ENCODE measurements around the gene ARHGAP27.

Gene ARHGAP27

DNA sequence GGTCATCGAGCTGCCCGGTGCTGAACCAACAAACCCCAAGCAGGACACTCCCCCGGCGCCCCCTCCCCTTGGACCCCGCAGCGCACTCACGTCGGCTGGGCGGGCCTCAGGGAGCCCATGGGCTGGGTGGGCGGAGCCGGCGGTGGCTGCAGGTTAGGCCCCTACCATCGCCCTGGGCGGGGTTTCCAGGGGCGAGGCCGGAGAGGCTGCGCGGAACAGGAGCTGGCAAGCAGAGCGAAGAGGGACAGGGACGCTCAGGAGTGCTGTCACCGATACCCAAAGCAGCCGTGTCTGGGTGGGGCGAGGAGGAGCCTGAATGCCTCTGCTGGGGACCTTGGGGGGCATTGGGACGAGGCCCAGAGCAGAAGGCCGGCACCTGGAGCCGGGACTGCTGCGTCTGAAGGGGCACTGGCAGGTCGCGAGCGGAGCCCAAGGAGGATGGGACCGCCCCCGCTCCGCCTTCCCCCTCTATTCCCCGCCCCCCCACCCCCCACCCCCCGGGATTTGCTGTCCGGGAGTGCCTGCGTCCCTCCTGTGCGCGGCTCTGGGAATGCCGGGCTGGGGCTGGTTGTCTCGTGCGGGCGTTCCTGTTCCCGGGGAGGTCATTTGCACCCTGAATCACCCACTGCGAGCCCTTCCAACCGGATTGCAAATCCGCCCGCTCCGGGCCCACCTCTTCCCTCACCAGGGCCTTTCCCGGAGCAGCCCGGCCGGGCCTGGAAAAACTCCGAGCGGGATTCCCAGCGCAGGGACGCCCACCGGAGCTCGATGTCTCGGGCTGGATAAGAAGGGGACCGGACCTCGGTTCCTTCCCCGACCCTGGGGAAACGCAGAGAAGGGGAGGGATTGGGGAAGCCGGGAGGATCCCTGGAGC lies 902 bp downstream of the ARHGAP27 start:
- DNase-seq = peak in 1 of 56 donors; percentile 26

DNA sequence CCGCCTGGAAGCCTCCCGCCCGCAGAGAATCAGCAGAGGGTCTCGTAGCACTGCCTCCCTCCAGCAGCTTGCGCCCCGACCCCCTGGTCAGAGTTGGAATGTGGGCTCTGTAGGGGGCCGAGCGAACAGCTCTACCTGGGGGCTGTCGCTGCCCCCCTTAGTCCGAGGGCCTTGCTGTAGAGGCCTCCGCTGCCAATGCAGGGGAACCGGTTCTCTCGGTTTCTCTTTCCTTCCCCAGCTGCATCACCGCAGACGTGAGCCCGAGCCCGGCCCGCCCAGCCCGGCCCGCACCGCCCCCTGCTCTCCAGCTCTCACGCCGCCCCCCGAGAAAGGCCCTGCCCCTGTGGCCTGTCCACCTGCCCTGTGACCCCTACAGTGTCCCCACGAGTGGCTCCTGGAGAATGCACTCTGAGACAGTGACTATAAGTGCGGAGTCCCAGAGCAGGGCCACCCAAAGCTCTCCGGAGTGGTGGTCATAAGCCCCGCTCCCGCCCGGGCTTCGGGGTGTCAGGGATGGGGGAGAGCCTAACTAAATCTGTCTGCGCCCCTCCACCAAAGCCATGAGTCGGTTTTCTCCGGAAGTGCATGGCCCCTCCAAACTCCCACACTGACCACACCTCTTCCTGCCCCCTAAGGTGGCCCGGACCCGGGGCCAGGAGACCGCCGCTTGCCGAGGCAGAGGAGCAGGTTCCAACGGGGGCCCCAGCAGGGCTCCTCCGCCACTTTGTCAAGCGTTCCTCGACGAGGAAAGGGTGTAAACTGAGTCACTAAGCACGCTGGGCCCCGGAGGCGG lies 1.7 kb downstream of the ARHGAP27 start:
- peak in 1 of 56 donors; percentile 7 for DNase-seq

DNA sequence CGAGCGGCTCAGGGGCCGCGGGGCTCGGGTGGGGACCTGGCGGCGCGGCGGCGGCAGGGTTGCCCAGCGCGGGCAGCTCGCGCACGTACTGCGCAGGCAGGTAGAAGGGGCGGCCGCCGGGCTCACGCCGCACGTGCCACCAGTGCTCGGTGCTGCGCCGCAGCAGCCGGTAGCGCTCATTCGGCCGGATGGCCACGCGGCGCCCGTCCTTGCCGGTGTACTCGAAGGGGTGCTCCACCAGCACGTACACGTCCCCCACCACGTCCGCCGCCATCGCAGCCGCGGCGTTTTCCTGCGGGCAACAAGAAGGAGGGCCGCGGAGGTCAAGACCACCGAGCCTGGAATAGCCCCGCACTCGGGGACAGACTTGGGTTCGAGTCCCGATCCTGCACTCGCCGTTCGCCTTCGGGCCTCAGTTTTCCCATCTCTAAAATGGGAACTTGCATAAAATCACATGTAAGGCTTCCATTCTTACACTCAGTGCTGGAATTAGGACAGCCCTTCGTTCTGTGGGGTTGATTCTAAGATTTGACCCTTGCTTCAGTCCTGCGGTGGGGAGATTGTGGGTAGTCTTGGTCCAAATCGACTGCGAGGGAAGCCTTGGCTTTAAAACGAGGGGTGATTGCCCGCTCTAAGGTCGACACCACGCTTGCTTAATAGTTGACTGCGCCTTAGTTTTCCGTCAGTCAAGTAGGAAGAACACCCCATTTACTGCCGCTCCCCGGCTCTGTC lies 2.5 kb downstream of the ARHGAP27 start:
- no peak for DNase-seq

DNA sequence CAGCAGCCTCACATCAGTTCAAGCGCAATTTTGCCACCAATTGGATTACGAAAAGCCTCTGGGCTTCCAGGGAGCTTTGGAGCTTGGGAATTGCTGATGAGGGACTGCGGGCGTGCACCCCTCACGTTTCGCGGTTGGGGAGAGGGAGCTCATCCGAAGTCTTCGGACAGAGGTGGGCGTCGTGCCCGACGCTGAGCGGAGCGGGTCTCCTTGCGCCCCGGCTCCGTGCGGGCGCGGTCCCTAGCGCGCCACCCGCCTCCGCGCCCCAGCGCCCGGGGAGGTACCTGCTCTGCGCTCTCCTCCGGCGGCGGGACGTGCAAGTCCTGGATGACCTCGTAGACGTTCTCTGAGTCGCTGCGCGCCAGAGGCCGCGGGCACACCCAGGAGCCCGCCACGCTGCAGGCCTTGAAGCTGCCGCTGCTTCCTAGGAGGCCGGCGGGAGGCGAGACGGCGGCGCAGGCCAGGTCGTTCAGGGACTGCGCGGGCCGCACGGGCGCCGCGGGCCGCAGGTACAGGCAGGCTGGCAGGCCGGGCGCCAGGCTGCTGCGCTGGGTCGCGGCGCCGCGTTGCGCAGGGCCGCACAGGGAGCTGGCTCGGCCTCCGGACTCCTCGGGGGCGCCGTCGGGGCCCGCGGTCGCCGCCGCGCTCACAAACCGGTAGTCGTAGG lies 3.2 kb downstream of the ARHGAP27 start:
- no peak for DNase-seq

DNA sequence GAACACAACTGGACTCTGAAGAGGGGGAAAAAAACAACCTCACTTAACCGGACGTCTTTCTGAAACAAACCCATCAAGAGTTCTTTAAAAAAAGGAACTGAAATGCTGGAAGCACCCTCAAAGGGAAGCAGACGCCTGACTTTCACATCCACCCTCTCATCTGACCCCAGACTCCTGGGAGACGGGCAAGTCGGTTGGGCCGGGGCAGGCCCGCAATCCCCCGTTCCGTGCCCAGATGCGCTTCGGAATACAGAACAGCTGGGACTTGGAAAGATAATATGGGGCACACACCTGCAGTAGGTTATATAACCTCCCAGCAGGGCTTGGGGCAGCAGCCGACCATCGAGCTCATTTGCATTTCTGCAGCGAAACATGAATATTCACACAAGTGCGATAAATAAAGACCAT lies 3.7 kb downstream of the ARHGAP27 start:
- peak in 5 of 56 donors; percentile 9 to 32 (median 20) for DNase-seq

DNA sequence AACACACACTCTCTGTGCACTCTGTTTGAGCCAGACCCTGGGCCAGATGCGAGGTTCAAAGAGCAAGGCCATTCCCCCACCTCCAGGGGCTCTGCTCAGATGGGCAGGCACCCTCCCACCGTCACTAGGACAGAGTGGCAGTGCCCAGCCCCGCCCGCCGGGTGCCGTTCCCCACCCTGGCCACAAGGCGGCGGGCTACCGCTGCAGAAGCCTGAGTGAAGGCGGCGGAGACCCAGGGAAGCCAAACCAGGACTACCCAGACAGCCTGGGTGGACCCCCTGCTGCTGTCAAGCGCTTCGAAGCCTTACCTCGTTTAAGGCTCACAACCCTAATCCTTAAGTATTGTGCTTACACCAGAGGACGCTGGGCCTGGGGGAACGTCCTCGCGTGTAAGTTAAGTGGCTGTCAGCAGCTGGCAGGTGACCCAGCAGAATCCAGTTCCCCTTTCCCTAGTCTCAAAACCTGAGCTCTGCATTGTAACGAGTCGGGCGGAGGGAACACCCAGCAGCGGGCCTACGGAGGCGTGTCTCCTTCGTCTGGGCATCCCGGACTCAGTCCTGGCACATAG lies 4.5 kb downstream of the ARHGAP27 start:
- DNase-seq = peak in 41 of 56 donors; percentile 9 to 77 (median 45)

DNA sequence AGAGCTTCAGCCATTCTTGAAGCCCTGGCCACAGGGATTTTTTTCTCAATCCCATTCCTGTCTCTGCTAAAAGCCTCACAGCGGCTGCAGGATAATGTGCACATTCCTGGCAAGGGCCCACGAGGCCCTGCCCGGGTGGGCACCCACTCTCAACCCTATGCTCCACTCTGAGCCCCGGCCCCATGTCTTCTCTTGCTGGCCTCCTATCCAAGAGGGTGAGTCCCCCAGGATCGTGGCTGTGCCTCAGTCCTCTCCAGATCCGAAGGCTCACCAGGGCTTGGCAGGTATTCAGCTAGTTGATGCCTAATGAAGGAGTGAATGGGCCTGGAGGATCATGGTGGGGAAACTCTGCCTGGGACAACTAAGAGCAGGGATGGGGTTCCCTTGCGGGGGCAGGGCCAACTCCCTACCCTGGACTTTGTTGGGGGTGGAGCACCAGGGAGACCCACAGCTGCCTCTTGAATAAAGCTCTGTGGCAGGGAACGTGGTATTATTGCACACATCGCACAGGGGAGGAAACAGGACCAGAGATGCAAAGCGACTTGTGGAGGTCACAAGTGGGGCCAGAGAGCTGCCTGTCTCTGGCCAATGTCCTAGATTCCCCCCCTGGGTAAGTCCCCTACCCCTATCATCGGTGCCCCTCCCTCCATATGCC lies 5.4 kb downstream of the ARHGAP27 start:
- no peak for DNase-seq

DNA sequence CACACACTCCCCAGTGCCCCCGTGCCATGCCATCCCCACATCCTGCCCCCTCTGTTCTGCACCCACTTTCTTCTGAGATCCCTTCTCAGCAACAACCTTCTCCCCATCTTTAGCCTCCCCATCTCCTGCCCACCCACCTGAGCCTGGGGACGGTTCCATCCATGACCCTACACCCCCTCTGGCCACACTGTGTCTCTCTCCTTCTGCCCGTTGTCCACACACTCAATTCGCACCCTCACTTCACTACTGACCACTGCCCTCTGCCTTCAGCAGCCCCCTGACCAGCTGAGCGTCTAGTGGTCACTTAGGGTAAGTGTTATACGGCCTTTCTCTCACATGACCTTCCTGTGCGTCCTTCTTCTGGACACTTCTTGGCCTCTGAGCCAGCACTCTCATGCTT lies 6.1 kb downstream of the ARHGAP27 start:
- no peak for DNase-seq

DNA sequence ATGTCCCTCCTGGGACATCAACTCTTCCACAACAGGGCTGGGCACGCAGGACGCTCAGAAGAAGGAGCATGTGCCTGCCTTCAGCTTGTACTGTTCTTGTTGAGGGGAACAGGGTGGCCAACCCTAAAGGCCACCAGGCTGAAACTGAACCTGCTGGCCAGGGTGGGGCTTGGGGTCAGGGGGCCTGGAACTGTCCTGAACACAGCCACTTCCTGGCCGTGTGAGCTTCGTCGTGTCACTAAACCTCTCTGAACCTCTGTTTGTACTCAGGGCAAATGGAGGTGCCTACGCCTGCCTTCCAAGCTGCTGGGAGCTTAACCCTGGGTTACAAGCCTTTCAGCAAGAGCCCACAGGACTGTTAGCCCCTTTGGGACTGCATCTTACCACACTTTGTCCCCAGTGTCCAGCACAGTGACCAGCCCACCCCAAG lies 6.7 kb downstream of the ARHGAP27 start:
- no peak for DNase-seq

DNA sequence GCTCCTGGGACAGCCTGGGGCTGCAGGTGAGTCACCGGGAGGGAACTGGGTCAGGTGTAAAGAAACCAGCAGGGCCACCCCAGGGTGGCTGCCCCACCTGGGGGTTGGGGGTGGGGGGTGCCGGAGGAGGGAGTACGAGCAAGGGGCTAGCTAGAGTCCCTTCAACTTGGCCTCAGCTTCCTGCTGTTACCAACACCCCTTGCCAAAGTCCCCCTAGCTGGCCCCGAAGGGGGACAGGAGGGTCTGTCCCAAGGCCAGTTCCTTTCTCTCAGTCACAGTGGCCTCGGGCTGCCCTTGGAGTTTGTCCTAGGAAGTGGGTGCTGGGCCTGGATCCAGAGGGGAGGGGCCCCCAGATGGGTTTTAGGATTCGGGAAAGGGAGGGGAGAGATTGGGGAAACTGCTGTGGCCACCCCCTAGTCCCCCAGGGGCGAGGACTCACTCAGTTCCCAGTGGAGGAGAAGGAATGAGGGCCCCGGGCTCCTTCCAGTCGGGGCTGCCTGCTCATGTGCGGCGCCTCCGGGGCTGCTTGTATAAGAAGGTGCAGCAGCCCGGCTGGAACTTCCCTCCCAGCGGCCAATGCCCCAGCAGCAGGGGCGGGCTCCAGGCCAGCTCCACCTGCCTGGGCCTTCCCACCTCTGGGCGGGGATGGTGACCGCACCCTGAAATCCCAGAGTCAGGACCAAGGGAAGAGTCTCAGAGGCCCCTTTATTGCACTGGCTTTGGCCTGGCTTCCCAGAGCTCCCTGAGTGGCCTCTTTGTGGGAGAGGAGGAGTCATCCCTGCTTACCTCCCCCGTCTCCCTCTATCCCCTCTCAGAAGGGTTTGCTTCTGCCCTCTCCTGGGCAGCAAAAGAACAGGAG lies 7.3 kb downstream of the ARHGAP27 start:
- peak in 1 of 56 donors; percentile 9 for DNase-seq

DNA sequence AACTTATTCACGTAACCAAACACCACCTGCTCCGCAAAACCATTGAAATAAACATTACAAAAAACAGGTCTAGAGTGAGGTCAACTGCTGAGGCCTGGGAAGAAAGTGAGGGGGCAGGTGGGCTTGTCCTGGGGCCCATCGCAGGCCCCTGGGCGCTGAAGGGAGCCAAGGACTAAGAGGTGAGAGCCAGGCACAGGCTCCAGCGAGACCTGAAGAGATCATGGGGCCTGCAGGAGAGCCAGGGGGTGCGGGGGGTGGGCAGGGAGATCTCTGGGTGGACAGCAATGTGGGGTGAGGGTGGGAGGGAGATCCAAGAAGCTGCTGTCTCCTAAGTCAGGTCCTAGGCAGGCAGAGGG lies 7.9 kb downstream of the ARHGAP27 start:
- DNase-seq = no peak

DNA sequence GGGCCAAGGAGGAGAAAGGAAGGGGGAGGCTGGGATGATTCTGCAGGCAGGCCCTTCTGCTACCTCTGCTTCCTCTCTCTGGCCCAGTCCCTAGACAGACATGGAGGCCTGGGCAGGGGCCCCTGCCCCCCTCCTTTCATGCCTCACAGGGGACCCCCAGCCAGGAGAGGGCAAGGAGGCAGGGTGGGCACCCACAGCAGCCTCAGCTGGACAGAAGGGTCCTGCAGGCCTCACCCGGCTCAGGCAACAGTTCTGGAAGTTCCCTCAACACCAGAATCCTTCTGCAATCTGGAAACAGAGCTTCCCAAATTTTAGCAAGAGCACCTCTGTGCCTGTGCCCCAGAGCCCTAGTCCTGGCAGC lies 8.7 kb downstream of the ARHGAP27 start:
- DNase-seq = no peak

DNA sequence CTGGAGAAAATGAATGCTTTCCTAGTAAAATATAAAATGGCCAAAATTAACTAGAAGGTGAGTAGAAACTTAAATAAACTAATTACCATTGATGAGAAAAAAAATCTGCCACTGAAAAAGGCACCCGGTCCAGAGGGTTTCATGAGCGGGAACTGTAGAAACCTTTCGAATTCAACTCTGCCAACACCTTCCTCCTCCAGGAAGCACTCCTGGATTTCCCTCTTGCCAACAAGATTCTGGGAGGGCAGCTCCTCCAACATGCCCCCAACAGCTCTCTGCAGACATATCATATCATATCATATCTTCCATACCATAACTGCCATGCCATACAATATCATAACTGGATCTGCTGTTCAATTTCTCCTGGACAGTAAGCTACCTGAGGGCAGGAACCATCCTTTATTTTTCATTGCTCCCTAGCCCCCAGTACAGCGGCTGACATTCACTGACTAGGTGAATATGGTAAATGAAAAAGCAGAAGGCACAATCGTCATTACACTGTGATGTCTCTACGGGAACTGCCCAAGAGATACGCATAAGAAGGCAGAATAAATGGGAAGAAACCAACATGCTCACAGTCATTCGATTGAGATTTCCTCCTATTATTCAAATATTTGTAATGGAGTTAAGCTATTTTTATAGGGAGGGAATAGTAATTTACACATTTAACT lies 9.2 kb downstream of the ARHGAP27 start:
- DNase-seq = no peak

DNA sequence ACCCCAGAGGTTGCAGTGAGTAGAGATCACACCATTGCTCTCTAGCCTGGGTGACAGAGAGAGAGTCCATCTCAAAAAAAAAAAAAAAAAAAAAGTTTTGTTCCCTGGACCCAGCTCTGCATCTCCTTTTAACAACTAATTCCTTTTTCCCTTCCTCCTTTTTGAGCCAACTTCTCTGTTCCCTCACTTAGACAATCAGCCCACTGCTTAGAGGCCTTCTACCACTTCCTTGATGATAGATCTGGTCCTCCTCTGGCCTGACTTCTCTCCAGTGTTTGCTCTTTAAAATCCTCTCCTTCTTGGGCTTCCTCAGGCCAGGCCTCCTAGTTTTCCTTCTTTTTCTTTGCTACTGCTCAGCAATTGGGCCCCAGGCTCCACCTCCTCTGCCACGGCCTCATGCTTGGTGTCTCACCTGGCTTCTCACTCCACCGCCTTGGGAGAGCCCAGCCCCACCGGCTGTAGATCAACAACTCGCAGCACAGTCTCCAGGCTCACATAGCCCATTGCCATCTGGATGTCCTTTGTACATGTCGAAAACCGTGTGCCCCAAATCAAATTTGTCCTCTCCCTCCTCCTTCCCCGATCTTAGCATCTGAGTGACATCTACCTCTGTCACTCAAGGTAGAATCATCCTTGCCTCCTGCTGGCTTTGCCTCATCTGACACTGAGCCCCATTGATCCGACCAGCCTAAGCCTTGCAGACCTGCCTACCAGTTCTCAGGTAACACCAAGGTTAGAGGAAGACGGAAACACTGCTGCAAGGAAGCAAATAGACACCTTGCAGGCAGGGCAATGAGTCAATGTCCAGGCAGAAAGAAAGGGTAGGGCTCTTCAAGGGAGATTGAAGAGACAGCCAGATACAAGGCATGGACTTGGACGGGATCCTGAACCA lies 17.4 kb downstream of the ARHGAP27 start:
- DNase-seq = no peak

DNA sequence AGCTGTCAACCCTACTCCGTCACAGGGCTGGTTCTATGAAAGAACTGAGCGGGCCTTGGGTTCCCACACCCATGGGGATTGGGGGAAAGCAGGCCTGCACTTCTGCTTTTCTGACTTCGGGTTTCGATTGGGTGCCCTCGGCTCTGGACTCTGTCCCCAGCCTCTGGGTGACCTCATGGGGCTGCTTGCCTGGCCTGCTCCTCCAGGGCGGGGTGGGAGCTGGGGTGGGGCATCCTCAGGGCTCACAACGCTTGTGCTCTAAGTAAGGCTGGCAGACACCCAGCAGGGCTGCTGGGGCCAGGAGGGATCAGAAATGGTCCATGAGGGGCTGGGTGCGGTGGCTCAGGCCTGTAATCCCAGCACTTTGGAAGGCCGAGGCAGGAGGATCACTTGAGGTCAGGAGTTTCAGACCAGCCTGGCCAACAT lies 19.2 kb downstream of the ARHGAP27 start:
- DNase-seq = peak in 14 of 56 donors; percentile 10 to 58 (median 30)

DNA sequence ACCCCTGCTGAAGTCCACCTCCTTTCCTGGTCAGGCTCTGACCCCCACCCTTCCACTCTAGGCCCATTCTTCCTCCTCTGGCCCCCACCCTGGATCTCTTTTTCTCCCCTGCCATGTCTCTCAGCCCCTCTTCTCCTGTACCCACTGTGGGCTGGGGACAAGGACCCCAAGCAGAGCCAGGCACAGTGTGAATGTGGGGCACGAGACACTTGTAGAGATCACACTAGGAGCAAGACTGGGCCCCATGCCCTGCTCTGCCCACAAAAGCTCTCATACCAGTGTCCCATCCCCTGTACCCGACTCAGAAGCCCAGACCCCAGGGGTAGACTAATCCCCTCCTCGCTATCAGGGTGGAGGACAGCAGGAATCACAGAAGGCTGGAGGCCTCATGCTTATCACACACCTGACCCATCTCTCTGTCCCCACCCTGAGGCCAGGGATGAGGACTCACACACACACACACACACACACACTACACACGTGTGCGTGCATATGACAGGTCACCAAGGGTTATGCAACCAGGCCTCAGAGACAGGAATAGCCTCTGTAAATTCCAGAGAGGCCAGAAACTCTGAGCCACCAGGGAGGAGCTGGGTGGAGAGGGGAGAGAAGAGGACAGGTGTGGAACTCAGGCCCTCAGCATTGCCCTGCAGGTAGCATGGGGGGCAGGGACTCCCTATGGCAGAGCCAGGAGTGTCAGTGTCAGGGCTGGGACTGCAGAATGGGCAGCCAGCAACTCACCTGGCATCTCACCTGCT lies 21.1 kb downstream of the ARHGAP27 start:
- no peak for DNase-seq

Measured in amygdala (tissue), 56 donors.